HG03565 (cell line): ENCODE measurements around the gene PAX5.

ENCODE experiments used
- ATAC-seq: cut with Tn5 transposase; IDR thresholded peaks from one replicate; pipeline ENCODE4 v1.9.1; 2021; ENCODE audit warnings: mild to moderate bottlenecking, moderate library complexity; ENCODE audit not compliant: unreplicated experiment

PAX5 gene

GRCh38 chr9:36817160-36817834 is 216.8 kb downstream of the PAX5 start:
- no peak for ATAC-seq

DNA sequence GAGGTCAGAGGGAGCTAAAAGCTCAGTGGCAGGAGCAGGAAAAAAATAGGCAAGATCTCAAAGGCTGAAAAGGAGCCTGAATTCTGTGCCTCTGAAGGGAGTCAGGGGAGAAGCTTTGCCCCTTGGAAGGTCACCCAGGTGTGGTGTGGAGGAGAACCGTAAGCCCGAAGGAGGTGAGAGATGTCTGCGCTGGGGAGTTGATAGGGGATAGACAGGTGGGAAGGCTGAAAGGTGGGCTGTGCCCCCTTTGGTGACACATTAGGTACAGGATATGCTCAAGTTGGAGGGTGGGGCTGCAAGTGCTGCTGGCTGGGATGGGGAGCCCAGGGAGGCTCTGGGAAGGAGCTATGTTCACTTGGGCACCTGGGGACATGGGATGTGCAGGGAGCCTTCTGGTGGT is 217.7 kb downstream of the PAX5 start:
- no peak for ATAC-seq

GRCh38 chr9:36815566-36816348 is 218.3 kb downstream of the PAX5 start:
- ATAC-seq, result no peak

GRCh38 chr9:36815023-36815422 is 219.0 kb downstream of the PAX5 start:
- no peak for ATAC-seq

DNA sequence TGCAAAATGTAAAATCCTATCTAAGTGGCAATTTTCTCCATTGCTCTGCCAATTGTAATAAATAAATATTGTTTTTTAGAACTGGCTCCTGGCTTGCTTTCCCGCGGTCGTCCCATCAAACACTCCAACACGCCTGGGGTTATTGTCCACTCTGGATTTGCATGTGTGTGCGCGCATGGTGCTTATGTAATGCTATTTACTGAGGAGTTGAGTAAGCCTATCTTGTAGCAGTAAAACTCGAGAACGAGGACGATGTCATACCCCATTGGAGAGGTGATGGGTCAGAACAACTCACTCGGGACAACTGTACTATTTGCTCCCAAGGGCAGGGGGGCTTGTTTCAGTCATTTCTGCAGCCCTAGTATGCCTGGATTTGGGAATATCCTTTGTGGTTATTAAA is 220.9 kb downstream of the PAX5 start:
- ATAC-seq, result no peak

DNA sequence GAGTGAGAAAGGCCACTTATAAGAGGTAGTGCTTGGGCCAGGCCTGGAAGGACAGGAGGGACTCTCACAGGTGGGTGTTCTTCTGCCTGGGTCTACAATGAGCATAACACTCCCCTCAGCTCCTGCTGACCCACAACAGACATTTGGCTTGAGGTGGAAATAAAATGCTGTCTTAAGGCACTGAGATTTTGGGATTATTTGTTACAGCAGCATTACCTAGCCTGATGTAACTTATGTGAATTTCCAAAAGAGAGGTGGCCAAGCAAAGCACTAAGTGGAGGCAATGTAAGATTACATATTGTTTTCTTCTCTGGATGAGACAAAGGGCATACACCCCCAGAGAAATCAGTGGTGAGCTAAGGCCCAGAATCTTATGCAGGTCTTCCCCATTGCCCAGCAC is 221.5 kb downstream of the PAX5 start:
- no peak for ATAC-seq

- no peak for ATAC-seq
Observed at GRCh38 chr9:36808251-36808650, 225.8 kb downstream of the PAX5 start.

DNA sequence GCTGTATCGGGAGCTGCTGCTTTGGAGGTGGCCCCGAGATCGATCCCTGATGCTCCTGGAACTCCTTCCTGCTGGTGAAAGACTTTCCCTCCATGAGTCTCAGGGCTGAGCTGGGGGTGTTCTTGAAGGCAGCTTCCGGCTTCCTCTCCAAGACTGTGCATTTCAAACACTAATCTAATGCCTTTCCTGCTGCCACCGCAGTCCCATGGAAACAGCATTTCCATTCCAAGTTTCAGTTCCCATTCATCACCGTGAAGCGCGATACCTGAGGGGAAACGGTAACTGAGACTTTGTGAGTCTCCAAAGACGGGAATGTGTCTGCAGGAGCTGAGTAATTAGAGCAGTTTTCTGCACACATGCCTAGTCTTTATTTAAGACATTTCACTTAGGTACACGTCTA is 230.1 kb downstream of the PAX5 start:
- ATAC-seq, result no peak

DNA sequence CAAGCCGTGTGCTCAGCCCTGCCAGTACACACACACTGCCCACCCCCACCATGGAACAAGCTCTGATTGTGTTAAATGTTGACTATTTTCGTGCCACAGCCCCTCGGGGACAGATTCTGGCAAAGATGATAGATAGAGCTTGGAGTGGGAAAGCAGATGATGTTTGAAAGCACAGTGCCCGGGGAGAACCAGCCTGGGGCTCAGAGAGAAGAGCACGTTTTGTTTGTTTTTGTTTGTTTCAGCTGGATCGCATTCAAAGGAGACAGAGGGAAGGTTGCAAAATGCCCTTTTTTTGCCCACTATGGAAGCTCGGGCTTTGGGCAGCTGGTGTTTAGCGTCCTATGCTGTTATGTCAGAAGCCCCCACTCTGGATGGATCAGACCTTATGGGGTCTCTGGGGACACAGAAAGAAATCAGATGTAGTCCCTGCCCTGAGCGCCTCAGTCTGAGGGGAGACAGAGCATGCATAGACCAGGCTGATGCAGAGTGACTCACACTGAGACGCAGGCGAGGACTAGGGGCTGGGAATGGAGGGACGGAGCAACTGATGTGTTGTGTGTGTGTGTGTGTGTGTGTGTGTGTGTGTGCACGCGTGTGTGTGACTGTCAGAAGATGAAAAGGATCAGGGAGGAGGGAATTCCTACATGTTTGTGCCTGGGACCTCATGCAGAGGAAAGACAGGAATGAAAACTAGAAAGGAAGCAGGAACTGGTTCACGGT is 231.7 kb downstream of the PAX5 start:
- no peak for ATAC-seq

DNA sequence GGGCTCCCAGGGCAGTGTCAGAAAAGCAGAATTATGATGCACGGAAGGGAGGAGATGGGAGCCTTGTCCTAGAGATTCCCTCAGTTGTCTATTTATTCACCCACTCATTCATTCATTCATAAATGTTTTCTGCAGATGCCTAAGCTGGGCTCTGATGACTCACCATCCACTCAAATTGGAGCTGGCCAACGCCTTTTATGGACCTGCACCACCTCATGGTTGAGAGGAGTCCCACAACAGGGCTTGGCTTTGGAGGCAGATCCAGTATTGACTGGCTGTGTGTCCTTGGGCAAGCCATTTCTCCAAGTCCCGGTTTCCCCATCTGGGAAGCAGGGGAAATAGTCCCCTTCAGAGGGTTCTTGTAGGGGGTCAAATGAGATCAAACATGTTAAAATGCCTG is 233.6 kb downstream of the PAX5 start:
- no peak for ATAC-seq

- no peak for ATAC-seq
Observed at GRCh38 chr9:36798350-36799065, 235.6 kb downstream of the PAX5 start.

DNA sequence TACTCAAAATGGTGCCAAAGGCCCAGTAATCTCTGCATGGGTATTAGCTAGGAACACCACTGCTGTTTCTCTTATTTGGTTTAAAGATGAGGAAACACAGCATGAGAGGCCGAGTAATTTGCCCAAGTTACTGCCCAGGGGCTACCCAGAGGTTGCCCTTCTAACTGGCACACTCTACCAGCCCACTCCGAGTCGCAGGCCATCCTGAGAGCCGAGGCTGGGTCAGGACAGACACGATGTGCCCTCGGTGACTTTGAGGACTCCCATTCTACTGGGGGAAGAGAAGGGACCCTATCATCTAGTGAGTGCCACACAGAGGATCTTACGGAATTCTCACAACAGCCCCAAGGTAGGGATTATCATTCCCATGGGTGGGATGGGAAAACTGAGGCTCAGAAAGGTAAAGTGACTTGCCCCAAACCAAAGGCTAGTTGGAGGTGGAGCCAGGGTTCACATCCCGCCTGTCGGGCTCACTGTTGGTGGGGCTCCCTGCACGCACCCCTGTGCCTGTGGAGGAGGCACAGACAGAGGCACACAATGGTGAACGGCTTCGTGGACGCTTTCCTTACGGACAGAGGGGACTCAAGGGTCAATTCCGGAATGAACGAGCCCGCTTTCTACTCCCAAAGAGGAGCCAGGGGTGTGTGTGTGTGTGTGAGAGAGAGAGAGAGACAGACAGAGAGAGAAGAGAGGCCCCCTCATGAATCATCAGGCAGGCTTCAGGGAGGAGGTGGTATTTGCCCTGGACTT is 236.4 kb downstream of the PAX5 start:
- ATAC-seq, result no peak

DNA sequence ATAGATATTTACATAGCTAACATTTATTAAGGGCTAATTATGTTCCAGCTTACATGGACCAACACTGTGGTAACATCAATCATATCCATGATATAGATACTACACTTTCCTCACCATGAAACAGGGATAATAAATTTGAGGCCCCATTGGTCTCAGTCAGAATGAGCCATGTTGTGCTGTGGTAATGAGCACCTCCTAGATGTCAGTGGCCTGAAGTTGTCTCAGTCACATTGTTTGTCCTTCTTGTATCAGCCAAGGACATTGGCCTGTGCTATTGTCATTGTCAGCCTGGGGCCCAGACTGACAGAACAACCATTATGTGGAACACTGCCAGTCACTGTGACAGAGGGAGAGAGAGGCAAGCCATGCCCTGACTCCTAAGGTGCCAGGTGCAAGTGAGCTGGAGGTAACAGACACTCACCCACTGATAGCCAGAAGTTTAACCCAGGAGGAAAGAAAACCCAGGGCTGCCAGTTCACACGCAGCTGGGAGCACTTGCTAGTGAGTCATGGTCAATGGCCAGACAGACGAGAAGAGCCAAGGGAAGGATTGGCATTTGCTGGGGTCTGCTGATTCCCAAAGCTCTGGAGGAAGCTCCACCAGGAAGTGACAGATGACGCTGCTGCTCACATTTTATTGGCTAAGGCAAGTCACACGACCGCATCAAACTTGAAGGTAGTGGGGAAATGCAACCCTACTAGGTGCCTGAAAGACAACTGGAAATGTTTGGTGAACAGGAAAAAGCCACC is 237.2 kb downstream of the PAX5 start:
- no peak for ATAC-seq

DNA sequence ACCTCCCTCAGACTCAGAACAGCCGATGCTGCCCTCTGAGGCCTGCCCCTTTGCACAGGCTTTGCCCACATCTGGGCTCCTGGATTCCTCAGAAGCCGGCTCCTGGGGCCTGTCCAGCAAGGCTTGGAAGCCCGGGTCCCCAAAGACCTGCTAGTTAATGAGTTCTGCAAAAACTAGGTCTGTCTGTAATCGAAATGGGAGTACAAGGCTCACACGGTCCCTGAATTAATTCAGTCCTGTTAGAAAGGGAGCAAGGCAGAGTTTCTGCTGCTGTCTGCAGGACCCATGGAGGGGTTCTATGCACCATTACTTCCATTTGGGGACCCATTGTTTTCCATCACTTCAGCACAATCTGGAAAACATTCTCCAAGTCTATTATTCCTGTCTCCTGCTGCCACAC is 239.6 kb downstream of the PAX5 start:
- ATAC-seq, result no peak

DNA sequence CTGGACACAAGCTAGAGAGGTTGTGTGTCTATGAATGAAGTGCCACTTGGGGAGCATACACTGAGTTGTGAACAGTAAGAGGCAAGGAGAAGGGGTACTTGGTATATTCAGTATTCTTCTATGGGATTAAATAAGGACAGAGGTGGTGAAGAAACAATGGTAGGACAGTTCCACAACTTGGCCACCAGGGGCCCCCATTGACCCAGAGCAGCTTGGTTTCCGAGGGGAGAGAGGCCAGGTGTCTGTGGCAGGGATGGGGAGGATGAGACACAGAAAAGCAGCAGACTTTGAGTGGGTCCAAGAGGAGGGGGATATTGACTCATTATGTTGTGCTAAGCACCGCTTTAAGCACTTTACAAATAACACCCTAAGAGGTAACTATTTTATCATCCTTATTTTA is 240.8 kb downstream of the PAX5 start:
- no peak for ATAC-seq

GRCh38 chr9:36791222-36791950 is 242.7 kb downstream of the PAX5 start:
- no peak for ATAC-seq

DNA sequence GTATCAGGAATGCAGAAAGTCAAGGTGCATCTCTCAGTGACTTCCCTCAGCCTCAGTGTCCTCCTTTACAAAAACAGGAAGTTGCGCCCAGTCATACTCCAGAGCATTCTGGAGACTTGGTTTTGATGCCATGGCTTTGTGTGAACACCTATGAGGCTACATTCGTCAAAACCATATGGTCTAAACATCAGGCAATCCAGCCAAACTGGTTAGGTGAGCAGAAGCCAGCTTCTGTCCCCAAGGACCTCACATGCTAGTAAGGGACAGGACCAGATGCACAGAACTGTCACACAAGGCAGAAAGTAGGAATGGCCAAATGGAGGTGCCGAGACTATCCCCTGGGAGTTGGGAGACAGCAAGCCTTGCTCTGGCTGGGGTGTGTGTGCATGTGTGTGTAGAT is 244.2 kb downstream of the PAX5 start:
- no peak for ATAC-seq

DNA sequence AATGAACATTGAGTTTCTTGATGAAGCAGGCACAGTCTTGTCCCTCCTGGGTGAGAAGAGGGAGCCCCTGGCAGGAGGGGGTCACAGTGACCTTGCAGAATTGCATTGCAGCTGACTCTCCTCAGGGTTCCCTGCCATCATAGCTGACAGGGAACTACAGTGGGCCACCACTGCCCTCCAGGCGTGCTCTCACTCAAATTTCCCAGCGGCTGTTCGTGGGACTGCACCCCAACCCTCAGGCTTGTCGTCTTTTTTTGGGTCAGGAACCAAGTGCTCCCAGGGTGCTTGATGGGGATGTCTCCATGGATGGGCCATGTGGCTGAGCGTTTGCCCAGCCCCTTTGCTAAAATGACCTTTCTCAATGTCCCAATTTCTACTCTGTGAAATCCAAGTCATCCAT is 245.5 kb downstream of the PAX5 start:
- no peak for ATAC-seq

DNA sequence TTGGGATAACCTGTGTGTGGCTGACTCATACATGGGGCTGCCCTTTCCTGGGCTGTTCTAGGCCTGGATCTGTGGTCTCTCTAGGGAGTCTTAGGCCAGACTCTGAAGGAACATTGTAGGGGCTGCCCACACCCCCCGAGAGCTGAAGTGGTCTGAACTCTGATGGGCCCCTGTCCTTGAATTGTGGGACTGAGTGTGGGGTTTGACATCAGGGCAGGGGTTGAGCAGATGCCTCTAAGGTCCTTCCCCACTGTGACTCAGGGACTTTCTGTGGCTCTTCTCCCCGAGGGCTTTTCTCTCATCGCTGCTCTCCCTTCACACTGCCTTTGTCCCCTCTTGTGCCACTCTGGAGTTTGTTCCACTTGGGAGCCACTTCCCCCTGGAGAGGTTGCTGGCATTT is 246.4 kb downstream of the PAX5 start:
- ATAC-seq, result no peak
